Measurements from ENCODE around the gene CNDP1.

DNA sequence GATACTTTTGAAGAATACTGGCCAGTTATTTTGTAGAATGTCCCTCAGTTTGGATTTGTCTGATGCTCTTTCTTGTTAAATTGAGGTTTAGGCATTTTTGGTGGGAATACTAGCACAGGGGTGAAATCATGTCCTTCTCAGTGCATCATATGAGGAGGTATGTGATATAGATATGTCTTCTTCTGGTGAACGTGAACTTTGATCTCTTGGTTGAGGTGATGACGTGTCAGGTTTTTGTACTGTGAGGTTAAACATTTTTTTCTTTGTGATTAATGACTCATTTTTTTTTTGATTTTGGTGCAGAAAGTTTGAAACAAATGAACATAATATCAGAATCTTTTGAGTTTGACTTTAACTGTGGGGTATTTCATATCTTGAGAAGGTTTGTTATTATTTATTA, 74.4 kb downstream of the CNDP1 start:
- TF ChIP-seq, protein P1, sequence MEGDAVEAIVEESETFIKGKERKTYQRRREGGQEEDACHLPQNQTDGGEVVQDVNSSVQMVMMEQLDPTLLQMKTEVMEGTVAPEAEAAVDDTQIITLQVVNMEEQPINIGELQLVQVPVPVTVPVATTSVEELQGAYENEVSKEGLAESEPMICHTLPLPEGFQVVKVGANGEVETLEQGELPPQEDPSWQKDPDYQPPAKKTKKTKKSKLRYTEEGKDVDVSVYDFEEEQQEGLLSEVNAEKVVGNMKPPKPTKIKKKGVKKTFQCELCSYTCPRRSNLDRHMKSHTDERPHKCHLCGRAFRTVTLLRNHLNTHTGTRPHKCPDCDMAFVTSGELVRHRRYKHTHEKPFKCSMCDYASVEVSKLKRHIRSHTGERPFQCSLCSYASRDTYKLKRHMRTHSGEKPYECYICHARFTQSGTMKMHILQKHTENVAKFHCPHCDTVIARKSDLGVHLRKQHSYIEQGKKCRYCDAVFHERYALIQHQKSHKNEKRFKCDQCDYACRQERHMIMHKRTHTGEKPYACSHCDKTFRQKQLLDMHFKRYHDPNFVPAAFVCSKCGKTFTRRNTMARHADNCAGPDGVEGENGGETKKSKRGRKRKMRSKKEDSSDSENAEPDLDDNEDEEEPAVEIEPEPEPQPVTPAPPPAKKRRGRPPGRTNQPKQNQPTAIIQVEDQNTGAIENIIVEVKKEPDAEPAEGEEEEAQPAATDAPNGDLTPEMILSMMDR (IDR thresholded peaks at IDR 0.05) = no peak
- TF ChIP-seq POLR2A (IDR thresholded peaks at IDR 0.05) = no peak
